Measurements from ENCODE around the gene IFT122.

Gene IFT122

GRCh38 chr3:129435367-129435766, 4.7 kb upstream of the IFT122 start:
- DNase-seq (ENCODE audit: low spot score), result no peak

- no peak for DNase-seq (ENCODE audit: low spot score)
Measured at GRCh38 chr3:129439226-129439816, 703 bp upstream of the IFT122 start.

- peak; percentile 63 for DNase-seq (ENCODE audit: low spot score)
Measured at GRCh38 chr3:129440618-129441190, 680 bp downstream of the IFT122 start.

GRCh38 chr3:129441215-129441614, 1.2 kb downstream of the IFT122 start:
- no peak for DNase-seq (ENCODE audit: low spot score)

DNA sequence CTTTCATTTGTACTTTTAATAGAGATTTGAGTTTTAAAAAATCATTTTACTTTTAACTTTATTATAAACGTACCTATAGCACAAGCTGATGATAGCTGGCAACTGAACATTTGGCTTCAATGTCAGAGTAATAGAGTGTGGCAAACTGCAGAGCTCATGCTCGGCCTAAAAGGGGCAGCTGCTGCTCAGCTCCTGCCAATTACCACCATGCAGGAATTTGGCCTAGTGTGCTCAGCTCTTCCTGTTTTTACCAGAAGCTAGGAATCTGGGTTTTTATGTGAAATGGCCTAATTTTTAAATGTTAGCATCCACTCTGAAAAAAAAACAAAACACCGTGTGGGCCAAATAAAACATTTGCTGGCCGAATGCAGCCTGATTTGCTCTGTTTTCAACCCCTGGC, 1.8 kb downstream of the IFT122 start:
- DNase-seq (ENCODE audit: low spot score), result peak; percentile 59

DNA sequence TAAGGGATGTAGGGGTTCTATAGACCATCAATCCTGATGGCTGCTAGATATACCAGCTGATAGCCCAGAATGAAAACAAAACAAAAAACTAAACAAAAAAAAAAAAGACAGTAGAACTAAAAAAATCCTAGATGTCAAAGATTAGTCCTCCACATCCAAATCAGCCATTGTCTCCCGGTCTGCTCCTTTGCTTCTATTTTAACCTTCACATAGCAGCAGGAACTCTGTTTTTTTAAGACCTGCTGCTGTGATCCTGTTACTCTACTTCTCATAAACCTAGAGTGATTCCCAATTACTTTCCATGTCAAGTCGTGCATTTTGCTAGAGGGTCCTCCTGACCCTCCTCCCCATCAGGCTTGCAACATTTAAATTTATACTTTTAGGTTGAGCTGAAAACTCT, 2.5 kb downstream of the IFT122 start:
- no peak for DNase-seq (ENCODE audit: low spot score)

- no peak for DNase-seq (ENCODE audit: low spot score)
Measured at GRCh38 chr3:129442947-129443346, 2.9 kb downstream of the IFT122 start.

- DNase-seq (ENCODE audit: low spot score), result no peak
Measured at GRCh38 chr3:129445471-129445870, 5.4 kb downstream of the IFT122 start.

- DNase-seq (ENCODE audit: low spot score), result no peak
Measured at GRCh38 chr3:129446926-129447325, 6.9 kb downstream of the IFT122 start.

DNA sequence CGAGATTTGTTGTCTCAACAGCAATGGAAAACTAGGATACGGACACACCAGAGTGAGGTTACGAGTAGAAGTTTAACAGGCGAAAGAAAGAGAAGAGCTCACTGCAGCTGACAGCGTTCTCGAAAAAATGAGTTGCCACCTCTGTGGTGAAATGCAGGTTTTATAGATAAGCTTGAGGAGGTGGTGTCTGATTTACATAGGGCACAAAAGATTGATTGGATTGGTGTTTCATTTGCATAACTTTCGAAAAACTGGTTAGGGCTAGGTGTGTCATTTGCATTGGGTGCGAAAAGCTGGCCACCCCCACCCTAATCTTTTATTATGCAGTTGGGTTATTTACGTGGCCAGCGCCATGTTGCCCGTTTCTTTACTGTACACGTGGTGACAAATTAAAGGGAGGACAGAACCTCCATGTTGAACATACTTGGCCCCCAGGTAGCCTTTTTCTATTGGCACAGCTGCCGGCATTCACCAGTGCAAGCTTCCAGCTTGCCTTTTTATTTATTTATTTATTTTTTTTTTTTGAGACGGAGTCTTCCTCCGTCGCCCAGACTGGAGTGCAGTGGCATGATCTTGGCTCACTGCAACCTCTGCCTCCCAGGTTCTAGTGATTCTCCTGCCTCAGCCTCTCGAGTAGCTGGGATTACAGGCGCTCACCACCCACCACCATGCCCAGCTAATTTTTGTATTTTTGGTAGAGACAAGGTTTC, 8.3 kb downstream of the IFT122 start:
- no peak for DNase-seq (ENCODE audit: low spot score)

DNA sequence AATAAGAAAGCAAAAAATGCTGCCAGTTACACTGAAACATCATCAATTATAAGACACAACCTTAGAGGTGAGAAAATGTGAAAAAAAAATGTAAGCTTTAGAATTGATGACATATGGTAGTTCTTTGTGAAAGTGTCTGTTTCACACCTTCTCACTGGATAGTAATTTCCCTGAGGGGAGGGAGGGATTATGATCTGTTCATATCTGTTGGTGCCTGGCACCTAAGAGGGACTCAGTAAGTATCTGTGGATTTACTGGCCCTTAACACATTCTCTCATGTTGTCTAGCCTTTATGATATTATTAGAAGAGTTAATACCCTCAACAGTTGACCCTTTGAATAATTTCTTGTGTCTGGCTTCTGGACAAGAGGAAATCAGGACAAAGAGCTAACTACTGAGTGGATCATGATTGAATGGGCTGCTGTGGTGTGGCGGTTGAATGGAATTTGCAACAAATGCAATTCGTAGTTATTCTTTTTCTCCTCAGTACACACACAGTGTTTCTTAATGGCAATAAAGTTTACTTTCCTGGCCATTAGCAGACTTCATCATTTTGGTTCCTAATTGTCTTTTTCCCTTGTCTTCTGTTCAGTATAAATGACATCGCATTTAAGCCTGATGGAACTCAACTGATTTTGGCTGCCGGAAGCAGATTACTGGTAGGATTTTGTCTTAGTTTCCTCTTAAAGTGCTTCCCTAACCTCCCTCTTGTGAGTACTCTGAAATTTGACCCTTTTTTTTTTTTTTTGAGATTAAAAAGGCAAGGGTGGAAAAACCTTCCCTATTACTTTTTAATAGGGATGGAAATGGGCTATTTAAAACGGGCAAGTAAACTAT, 9.5 kb downstream of the IFT122 start:
- DNase-seq (ENCODE audit: low spot score), result no peak

- no peak for DNase-seq (ENCODE audit: low spot score)
Measured at GRCh38 chr3:129453732-129454131, 13.7 kb downstream of the IFT122 start.

DNA sequence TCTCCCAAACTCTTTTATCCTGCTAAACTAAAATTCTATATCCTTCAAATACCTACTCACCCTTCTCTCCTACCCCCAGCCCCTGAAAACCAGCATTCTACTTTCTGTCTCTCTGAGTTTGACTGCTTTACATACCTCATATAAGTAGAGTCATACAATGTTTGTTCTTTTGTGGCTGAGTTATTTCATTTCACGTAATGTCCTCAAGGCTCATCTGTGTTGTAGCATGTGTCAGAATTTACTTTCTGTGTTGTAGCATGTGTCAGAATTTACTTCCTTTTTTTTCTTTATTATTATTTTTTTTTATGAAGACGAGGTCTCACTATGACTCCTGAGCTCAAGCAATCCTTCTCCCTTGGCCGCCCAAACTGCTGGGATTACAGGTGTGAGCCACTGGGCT, 20.1 kb downstream of the IFT122 start:
- DNase-seq (ENCODE audit: low spot score), result no peak

GRCh38 chr3:129460572-129460971, 20.5 kb downstream of the IFT122 start:
- no peak for DNase-seq (ENCODE audit: low spot score)

DNA sequence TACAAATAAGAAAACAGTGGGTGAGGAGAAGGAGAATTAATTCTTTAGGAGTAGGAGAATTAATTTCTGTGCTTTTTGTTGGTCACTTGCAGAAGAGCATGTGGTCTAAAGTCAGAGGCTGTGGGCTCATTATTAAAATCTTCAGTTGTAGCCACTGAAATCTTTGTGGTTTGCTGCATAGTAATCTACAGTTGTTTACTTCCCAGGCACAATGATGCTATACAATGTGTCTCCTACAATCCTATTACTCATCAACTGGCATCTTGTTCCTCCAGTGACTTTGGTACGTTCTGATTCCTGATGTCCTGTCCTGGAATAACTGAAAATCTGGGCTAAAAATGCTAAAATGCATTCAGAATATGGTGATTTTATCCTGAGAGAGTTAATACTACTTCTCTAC, 21.0 kb downstream of the IFT122 start:
- peak; percentile 77 for DNase-seq (ENCODE audit: low spot score)

DNA sequence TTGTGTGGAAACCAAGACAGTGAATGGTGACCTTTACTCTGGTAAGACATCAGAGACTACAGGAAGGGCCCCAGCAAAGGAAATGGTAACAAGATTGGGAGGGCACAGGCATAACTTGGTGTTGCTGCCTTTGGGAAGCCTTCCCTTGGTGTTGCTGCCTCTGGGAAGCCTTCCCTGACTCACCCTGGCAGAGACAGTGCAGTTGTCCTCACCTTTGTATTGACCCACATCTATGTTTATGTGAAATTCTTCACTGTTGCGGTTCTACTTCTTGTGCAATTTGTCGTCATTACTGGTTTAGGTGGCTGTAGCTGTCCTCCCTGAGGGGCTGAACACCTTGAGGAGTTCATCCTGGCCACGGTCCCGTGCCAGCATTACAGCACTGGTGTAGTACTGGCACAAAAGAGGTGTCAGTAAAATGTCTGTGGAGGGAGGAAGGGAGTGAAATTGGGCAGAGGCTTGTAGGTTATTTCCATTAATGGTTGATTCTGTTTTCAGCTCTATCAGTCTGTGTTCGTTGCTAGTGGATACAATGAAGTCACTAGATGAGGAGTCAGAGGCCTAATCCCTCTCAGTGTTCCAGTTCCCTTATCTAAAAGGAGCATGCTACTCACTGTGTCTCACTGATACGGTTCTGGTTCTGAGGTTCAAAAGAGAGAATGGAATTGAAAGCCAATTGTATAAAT, 21.6 kb downstream of the IFT122 start:
- peak; percentile 21 for DNase-seq (ENCODE audit: low spot score)

- no peak for DNase-seq (ENCODE audit: low spot score)
Measured at GRCh38 chr3:129462361-129462968, 22.4 kb downstream of the IFT122 start.

DNA sequence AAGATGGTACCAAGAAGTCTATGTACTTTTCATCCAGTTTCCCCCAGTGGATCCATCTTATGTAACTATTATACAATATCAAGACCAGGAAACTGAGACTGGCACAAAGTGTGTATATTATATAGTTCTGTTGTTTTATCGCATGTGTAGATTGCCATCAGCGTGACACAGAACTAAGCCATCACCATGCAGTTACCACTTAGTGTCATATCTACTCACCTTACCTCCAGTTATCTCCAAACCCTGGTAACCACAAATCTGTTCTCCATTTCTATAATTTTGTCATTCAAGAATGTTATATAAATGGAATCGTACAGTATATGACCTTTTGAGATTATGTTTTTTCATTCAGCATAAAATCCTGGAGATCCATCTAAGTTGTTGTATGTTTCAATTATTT, 23.1 kb downstream of the IFT122 start:
- no peak for DNase-seq (ENCODE audit: low spot score)

DNA sequence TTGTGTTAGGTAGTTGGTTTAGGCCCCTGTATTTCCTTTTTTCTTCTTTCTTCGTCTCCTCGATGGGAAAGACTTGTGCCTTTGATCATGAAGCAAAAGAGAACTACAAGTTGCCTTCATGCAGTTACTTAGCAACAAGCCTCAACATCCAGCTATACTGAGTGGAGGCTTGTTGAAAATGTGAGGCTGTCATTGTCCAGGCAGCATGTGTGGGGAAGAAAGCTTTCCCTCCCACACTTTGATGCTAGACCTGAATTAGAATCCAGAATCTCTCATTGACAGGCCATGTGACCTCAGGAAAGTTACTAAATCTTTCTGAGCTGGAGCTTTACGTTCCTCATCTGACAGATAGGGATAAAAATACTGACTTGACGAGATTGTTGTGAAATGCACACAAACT, 23.7 kb downstream of the IFT122 start:
- no peak for DNase-seq (ENCODE audit: low spot score)

- no peak for DNase-seq (ENCODE audit: low spot score)
Measured at GRCh38 chr3:129467932-129468331, 27.9 kb downstream of the IFT122 start.

DNA sequence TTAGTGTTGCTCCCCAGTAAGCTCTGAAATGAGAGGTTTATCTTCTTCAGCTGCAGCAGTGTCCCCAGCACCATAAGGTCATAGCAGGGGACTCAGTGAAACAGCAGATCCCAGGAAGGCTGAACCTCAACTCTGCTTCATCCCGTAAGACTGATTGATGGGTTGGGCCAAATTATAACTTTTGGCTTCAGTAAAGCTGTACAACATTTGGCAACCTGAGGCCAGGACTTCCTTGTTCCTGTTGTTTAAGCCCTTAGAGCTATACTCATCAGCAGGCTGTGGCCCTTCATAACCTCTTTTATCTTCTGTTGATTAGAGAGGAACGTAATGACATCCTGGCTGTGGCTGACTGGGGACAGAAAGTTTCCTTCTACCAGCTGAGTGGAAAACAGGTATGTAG, 29.0 kb downstream of the IFT122 start:
- DNase-seq (ENCODE audit: low spot score), result no peak

- no peak for DNase-seq (ENCODE audit: low spot score)
Measured at GRCh38 chr3:129470861-129471260, 30.8 kb downstream of the IFT122 start.

Measured in AG08395 (cell line).